ENCODE measurements around the gene MGAT5.

The MGAT5 gene

GRCh38 chr2:134393075-134393461 is 139.2 kb downstream of the MGAT5 start:
- no peak for DNase-seq (ENCODE audit: extremely low read depth, low read depth)
- TF ChIP-seq, protein P1, sequence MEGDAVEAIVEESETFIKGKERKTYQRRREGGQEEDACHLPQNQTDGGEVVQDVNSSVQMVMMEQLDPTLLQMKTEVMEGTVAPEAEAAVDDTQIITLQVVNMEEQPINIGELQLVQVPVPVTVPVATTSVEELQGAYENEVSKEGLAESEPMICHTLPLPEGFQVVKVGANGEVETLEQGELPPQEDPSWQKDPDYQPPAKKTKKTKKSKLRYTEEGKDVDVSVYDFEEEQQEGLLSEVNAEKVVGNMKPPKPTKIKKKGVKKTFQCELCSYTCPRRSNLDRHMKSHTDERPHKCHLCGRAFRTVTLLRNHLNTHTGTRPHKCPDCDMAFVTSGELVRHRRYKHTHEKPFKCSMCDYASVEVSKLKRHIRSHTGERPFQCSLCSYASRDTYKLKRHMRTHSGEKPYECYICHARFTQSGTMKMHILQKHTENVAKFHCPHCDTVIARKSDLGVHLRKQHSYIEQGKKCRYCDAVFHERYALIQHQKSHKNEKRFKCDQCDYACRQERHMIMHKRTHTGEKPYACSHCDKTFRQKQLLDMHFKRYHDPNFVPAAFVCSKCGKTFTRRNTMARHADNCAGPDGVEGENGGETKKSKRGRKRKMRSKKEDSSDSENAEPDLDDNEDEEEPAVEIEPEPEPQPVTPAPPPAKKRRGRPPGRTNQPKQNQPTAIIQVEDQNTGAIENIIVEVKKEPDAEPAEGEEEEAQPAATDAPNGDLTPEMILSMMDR (IDR thresholded peaks at IDR 0.05; ENCODE audit: low read depth, low read length), result no peak

- TF ChIP-seq, protein P1 (IDR thresholded peaks at IDR 0.05; ENCODE audit: low read depth, low read length), result no peak
- DNase-seq (ENCODE audit: extremely low read depth, low read depth), result no peak
Observed at GRCh38 chr2:134395779-134396178, 141.9 kb downstream of the MGAT5 start.

- TF ChIP-seq, protein P1 (IDR thresholded peaks at IDR 0.05; ENCODE audit: low read depth, low read length), result no peak
- DNase-seq (ENCODE audit: extremely low read depth, low read depth), result no peak
Observed at GRCh38 chr2:134396493-134396892, 142.6 kb downstream of the MGAT5 start.

GRCh38 chr2:134397146-134397896 is 143.4 kb downstream of the MGAT5 start:
- no peak for DNase-seq (ENCODE audit: extremely low read depth, low read depth)
- TF ChIP-seq, protein P1 (IDR thresholded peaks at IDR 0.05; ENCODE audit: low read depth, low read length), result no peak

- TF ChIP-seq, protein P1 (IDR thresholded peaks at IDR 0.05; ENCODE audit: low read depth, low read length), result no peak
- no peak for DNase-seq (ENCODE audit: extremely low read depth, low read depth)
Observed at GRCh38 chr2:134398300-134398699, 144.4 kb downstream of the MGAT5 start.

- DNase-seq (ENCODE audit: extremely low read depth, low read depth), result no peak
- TF ChIP-seq, protein P1 (IDR thresholded peaks at IDR 0.05; ENCODE audit: low read depth, low read length), result no peak
Observed at GRCh38 chr2:134399096-134399495, 145.2 kb downstream of the MGAT5 start.

DNA sequence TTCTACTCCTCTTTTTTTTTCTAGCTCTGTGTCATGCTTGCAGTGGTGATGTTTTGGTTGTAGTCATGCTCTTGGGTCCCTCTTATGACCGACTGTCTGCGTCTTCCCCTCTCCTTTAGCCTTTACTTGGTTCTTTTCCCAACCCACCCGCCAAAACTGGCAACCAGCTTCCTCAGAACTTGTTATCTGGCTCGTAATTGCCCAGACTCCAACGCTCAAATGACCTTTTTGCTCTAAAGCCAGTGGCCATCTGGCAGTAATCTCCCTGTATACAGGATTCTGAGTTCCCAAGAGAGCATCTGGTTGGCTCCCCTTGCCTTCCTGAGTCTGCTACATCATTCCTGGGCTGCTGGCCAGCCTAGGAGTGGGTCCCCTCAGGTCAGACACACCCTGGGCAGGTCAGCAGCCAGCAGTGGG is 147.2 kb downstream of the MGAT5 start:
- TF ChIP-seq, protein P1 (IDR thresholded peaks at IDR 0.05; ENCODE audit: low read depth, low read length), result no peak
- no peak for DNase-seq (ENCODE audit: extremely low read depth, low read depth)
